HT-29 (cell line): ENCODE results near the gene YBX2. TPM values are rescaled to one million over a fixed set of nuclear protein-coding genes. Genes with fewer than 3 reads are reported as not detected.

Source experiments
- DNase-seq: peaks from one replicate; pipeline ENCODE4 v3.0.0-alpha.2; 2015; ENCODE audit warnings: low spot score
- total RNA-seq: library from RNA; depleted of rRNA; stranded (reverse); fragments of >200 nt; shearing (Covaris generic); gene quantifications from 2 replicates; pipeline ENCODE4 v1.2.3, GENCODE V29; 2014

YBX2 gene
- total RNA-seq, 1 experiment from 2014 or later = 19.4 TPM

DNA sequence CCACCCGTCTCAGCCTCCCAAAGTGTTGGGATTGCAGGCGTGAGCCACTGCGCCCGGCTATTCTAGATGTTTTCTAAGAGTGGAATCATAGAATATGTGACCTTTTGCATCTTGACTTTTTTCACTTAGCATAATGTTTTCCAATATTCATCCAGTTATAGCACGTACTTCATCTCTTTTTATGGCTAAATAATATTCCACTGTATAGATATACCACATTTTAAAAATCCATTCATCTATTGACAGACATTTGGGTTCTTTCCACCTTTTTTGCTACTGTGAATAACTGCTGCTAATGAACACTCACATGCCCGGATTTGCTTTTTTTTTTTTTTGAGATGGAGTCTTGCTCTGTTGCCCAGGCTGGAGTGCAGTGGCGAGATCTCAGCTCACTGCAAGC is 9.7 kb upstream of the YBX2 start:
- no peak for DNase-seq

DNA sequence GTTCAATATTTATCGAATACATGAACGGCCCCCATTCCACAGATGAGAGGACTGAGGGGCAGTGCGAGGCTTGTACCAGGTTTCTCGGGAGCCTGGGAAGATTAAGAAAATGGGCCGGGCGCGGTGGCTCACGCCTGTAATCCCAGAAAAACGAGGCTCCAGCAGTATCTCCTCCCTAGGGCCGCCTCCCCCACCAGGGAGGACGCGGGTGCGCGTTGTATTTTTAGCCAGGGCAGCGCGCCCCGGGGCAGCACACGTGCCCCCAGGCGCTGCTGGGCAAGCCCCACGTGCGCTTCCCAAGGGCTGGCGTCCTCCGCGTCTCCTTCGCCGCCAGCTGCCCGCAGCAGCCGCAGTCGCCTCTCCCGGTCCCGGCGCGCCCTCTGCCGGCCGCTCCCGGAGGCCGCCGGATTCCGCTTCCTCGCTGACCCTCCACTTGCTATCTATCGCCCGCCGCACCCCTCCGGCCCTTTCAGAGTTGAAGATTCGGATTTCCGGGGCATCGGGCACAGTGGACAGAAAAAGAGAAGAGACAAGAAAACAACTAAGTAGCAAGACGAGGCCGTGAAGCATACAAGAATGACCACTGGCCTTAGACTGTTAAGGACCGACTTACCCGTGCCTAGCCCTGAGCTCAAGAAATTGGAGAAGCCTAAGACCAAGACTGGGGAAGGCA is 1.9 kb upstream of the YBX2 start:
- peak; percentile 79 for DNase-seq

DNA sequence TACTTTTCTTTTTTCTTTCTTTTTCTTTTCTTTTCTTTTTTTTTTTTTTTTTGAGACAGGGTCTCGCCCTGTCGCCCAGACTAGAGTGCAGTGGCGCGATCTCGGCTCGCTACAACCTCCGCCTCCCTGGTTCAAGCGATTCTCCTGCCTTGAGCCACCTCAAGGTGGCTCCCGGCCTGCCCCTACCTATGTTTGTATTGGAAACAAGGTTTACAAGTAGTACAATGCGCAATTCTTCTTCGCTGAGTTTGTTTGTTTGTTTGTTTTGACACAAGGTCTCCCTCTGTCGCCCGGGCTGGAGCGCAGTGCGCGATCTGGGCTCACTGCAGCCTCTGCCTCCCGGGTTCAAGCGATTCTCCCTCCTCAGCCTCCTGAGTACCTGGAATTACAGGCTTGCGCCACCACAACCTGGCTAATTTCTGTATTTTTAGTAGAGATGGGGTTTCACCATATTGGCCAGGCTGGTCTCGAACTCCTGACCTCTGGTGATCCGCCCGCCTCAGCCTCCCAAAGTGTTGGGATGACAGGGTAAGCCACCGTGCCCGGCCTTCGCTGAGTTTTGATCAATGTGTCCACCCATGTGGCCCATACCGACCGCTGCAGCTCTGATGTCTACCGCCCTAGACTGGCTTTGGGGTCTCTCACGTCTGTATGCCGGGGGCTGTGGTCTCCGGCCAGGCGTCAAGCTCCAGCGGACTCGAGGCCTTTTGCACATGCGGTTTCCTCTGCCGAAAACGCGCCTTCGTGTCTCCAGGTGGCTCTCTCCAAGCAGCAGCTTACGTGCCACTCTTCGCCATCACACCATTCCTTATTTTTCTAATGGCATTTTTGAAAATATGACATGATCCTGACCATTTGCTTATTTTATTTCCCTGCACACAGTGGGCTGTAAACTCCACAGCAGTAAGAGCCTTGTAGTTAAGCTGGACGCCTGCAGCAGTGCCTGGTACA is 1.1 kb upstream of the YBX2 start:
- peak; percentile 57 for DNase-seq

DNA sequence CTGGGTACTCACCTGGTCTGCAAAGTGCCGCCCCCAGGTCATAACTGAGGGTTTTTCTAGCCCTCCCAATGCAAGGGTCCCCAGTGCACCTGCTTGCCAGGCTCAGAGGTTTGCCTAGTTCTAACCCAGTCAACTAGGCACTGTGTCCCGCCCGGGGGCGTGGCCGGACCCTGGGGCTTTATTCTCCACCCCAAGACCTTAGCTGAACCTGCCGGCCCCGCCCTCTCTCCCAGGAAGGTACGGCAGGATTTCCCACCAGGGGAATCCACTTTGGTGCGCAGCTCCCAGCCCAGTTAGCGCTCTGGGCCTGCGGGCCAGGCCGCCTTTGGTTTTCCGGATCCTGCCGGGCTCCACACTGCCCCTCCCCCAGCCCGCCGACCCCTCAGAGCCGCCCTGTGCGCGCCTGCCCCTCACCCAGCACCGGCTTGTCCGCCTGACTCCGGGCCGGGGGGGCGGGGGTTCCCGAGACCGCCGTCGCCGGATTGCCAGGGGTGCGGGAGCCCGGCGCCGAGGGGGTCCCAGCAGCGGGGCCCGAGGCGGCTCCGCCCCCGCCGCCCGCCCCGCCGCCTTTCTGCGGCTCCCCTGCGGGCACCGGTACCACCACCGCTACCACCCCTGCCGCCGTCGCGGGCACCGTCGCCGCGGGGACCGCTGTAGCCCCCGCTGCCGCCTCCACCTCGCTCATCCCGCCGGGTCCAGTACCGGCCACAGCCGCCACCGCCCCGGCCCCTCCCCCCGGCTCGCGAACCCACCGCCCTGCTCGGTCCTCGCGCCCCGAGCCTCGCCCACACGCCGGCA is 424 bp downstream of the YBX2 start:
- DNase-seq = peak; percentile 57

DNA sequence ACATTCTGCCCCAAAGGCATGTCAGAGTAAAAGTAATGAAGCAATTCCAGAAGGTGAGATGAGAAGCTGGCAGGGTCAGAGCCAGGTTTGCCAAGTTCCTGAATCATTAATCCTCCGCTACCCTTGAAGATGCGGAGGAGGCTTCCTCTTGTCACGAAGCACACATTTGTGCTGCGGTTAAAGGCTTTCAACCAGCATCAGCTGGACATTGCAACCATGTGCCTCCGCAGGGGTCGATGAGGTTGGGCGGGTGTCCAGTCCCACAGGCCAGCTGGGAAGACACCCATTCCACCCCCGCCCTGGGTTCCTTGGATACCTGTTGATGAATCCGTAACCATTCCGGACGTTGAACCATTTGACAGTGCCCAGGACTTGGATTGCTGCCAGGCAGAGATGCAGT is 1.3 kb downstream of the YBX2 start:
- no peak for DNase-seq

DNA sequence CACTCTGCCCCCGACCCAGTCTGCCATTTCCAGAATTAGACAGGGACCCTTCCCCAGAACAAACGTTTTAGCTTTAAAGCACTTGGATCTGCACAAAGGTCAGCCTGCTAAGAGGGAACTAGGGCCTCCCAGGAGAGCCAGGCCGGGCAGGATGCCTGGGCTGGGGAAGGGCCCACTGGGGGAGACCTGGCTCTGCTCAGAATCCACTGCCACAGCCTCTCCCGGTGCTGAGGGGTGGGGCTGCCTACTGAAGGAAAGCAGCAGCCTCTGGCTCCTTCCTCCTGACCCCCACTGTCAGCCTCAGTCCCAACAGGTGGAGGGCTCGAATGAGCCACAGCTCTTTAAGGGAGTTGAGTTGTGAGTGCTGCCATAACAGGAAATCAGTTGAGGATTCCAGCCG is 1.7 kb downstream of the YBX2 start:
- DNase-seq = no peak

DNA sequence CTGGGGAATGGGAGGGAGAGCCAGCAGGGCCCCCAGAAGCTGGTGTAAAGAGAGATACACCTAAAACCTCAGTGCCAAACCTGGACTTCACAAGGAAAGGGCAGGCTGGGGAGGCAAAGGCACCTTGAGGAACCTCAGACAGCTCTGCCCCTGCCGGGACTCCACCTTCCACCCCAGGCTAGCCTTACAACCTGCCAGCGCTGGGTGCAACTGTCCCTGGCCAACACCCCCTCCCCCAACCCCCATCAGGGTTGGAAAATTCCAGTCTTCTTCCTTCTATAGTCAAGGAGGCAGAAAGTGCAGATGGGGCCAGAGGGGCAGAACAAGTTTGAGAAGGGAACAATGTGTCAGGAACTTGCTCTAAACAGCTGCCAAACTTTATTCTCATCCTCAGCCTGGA is 2.2 kb downstream of the YBX2 start:
- no peak for DNase-seq

DNA sequence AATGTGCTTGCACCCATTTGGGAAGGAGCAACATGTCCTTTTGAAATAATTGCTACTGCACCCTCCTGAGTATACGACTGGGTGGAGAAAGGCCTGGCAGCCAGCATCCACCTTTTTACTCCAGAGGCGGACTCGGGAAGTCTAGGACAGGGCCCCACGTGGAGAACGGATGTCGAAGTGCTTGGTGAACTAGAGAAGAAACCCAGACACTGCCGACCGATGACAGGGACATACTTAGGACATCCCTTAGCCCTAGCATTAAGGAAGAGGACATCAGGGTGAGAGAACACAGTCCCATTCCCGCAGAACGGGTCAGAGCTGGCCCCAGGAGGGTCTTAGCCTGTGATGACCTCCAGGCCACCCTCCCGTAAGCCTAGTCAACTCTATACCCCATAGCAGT is 3.8 kb downstream of the YBX2 start:
- DNase-seq = no peak

DNA sequence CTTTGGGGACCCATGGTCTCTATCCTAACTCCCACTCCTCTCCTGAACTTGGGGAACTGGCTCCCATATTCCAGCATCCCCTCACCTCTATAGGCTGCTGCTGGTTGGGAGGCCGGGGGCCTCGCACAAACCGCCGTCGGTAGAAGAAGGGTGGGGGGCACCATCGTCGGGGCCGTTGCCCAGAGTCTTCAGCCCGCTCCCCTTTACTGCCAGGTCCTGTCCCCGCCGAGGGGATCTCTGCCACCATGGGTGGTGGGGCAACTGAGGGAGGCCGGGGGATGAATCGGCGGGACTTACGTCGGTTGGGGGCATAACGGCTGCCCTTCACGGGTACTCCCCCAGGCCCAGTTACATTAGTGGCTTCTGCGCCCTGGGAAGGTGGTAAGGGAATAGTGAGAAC is 4.3 kb downstream of the YBX2 start:
- no peak for DNase-seq

DNA sequence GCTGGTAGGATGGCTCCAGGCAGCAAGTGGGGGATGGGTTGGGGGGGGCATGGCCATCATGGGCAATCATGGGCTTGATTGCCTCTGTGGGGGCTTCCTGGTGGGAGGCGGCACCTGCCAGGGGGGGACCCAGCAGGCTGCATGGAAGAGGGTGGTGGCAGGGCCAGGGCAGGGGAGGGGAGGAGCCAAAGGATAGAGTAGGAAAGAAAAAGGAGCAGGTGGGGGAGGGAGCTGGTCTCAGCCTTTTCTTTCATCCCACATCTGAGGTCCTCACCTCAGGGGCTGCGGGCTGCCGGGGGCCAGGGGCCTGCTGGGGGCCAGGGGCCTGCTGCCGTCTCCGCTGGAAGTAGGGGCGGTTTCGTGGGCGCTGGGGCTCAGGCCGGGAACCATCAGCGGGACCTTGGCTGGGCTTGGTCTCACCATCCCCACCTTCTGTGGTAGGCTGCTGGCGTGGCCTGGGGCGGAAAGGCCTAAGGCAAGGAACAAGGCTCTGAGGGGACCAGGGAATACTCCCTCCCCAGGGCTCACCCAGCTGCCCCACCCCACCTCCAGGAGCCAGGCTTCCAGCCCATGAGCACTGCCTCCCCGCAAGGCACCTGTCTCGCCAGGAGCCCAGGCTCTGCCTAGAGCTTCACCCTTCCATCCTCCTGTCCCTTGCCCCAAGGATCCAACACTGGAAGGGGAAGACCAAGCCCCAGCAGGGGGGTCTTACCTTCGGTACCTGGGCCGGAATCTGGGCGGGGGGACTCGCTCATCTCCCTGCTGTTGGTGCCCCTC is 5.0 kb downstream of the YBX2 start:
- DNase-seq = no peak

DNA sequence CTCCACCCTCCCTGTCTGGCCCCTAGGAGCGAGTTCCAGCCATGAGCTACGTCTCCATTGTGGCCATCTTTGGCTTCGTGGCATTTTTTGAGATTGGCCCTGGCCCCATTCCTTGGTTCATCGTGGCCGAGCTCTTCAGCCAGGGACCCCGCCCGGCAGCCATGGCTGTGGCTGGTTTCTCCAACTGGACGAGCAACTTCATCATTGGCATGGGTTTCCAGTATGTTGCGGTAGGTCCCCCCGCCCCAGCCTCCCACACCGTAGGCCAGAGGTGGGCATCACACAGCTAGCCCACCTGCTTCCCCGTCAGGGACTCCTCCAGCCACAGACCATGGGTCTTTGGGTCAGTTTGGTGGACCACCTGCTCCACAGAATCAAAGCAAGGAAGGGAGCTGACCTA is 8.8 kb downstream of the YBX2 start:
- no peak for DNase-seq

DNA sequence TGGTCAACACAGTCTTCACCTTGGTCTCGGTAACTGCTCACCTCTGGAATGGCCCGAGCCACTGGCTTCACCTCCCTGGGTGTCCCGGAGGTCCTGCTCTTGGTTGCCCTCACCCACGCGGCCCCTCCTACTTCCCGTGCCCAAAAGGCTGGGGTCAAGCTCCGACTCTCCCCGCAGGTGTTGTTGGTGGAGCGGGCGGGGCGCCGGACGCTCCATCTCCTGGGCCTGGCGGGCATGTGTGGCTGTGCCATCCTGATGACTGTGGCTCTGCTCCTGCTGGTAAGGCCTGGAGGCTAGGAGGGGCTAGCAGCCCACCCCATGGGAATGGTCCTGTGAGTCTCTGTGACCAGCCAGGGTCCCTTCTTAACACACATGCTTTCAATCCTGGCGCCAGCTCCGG is 9.5 kb downstream of the YBX2 start:
- DNase-seq = no peak

DNA sequence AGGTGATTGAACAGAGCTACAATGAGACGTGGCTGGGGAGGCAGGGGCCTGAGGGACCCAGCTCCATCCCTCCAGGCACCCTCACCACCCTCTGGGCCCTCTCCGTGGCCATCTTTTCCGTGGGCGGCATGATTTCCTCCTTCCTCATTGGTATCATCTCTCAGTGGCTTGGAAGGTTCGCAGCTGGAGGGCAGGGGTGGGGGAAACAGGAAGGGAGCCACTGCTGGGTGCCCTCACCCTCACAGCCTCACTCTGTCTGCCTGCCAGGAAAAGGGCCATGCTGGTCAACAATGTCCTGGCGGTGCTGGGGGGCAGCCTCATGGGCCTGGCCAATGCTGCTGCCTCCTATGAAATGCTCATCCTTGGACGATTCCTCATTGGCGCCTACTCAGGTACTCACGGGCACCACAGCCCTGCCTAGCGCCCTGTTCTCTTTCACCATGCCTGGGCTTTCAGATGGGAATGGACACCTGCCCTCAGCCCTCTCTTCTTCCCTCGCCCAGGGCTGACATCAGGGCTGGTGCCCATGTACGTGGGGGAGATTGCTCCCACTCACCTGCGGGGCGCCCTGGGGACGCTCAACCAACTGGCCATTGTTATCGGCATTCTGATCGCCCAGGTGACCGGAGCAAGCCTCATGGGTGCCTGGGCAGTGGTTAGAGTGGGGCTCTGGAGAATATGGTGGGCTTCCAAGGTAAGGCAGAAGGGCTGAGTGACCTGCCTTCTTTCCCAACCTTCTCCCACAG is 10.8 kb downstream of the YBX2 start:
- no peak for DNase-seq

DNA sequence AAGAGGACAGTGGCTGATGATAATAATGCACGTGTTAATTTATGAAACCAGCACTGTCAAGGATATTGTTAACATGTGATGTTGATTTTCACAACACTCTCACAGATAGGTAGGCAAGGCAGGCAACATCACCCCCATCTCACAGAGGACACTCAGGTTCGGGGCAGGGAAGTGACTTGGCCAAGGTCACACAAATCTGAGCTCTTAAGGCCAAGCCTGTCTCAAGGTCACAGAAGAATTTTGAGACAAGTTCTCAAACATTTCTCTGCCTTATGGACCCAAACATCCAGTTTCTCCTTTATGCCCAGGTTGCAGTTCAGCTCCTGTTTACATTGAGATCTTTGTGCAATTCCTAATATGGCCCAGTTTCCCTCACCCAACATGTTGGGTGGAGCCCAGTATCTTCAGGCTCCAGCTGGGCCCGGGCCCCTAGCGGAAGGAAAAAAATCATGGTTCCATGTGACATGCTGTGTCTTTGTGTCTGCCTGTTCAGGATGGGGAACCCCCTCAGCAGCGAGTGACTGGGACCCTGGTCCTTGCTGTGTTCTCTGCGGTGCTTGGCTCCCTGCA is 11.6 kb downstream of the YBX2 start:
- no peak for DNase-seq

DNA sequence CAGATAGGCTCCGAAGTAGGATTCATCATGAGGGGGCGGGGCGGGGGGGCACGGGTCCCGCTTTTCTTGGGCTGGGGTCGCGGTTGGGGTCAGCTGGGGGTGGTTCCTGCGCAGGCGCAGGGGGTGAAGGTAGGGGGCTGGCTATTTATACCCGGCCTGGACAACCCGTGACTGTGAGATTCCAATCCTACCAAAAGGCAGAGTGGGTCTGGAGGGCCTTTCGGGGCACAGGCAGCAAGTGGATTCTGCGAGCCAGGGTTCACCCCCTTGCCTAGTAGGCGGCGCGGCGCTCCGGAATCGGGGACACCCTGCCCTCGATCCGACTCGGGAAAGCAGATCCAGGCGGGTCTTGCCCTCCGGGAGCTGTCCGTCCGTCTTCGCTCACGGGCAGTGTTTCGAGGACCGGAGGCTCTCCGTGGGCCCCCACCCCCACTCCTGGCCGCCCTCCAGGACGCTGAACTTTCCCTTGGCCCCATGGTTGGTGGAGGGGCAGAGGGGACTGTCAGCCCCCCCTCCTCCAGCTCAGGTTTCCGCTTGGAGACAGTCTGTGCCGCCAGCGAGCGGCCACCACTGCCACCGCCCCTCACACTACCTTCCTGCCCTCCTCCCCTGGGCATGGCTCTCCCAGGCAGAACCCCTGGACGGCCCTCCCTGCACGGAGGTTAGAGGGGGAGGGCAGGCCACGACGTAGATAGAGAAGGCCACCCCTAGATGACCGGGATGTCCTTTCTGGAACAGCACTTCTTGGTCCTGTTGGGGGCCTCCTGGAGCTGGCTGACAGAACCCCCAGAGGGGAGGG is 12.3 kb downstream of the YBX2 start:
- no peak for DNase-seq

DNA sequence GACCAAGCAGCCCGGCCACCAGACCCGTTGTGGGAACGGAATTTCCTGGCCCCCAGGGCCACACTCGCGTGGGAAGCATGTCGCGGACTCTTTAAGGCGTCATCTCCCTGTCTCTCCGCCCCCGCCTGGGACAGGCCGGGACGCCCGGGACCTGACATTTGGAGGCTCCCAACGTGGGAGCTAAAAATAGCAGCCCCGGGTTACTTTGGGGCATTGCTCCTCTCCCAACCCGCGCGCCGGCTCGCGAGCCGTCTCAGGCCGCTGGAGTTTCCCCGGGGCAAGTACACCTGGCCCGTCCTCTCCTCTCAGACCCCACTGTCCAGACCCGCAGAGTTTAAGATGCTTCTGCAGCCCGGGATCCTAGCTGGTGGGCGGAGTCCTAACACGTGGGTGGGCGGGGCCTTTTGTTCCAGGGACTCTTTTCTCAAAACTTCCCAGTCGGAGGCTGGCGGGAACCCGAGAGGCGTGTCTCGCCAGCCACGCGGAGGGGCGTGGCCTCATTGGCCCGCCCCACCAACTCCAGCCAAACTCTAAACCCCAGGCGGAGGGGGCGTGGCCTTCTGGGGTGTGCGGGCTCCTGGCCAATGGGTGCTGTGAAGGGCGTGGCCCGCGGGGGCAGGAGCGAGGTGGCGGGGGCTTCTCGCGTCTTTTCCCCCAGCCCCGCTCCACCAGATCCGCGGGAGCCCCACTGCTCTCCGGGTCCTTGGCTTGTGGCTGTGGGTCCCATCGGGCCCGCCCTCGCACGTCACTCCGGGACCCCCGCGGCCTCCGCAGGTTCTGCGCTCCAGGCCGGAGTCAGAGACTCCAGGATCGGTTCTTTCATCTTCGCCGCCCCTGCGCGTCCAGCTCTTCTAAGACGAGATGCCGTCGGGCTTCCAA is 13.1 kb downstream of the YBX2 start, which contains the start of gene SLC2A4:
Gene SLC2A4, plus strand, starts transcription at position 645 of the 879 bp plus-strand sequence. Its CDS starts 217 bp downstream, at position 862.
- DNase-seq = peak; percentile 93

DNA sequence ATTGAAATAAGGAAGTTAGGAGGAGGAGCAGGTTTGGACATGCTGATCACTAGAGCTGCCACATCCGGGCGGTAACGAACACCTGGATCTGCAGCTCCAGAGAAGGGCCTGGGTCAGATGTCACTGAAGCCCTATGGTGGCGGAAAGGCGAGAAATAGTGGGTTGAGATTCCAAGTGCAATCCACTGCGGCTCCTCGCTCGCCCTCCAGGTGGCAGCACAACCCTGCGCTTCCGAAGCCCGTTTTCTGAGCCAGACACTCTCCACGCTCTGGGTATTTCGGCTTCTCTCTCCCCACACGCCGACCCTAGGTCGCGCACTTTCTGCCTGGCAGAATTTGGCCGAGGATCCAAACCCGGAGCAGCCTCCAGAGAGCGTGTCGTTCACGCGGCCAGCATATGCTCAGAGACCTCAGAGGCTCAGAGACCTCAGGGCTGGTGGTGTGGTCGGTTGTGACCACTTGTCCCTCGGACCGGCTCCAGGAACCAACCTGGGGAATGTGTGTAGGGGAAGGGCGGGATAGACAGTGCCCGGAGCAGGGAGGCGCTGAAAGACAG is 13.8 kb downstream of the YBX2 start:
- peak; percentile 88 for DNase-seq

DNA sequence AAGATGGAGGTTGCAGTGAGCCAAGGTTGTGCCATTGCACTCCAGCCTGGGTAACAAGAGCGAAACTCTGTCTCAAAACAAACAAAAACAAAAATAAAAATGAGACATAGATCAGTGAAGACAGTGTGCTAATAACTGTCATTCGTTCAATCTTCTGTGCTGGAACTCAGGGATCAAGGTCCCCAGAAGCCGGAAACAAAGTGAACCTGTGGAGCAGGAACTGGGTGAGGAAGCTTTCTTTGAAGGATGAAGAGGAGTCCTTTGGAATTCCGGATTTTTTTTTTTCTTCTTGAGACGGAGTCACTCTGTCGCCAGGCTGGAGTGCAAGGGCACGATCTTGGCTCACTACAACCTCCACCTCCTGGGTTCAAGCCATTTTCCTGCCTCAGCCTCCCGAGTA is 15.0 kb downstream of the YBX2 start:
- DNase-seq = no peak
